ENCODE data around the gene SENP3.

Gene SENP3

DNA sequence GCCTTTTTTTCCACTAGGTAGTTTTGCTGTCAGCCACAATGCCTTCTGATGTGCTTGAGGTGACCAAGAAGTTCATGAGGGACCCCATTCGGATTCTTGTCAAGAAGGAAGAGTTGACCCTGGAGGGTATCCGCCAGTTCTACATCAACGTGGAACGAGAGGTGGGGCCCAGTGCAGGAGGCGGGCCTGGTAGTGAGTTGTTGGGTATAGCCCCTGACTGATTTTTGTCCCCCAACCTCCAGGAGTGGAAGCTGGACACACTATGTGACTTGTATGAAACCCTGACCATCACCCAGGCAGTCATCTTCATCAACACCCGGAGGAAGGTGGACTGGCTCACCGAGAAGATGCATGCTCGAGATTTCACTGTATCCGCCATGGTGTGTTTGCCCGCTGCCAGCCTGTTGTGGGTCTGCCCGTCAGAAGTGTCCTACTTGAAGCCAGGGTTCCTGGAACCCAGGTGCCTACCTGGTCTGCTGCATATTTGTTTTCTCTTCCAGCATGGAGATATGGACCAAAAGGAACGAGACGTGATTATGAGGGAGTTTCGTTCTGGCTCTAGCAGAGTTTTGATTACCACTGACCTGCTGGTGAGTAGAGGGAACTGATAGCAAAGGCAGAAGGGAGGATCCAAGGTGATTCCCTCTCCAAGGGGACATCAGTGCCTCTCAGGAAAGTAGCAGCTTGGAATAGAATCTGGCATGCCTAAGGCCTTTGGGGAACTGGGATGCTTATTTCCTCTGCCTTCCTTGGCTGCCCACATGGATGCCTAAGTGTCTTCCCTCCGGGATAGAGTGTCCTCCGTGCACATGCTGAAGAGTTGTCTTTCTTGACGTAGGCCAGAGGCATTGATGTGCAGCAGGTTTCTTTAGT lies 15.8 kb downstream of the SENP3 start:
- DNase-seq (ENCODE audit: low read depth) = no peak

DNA sequence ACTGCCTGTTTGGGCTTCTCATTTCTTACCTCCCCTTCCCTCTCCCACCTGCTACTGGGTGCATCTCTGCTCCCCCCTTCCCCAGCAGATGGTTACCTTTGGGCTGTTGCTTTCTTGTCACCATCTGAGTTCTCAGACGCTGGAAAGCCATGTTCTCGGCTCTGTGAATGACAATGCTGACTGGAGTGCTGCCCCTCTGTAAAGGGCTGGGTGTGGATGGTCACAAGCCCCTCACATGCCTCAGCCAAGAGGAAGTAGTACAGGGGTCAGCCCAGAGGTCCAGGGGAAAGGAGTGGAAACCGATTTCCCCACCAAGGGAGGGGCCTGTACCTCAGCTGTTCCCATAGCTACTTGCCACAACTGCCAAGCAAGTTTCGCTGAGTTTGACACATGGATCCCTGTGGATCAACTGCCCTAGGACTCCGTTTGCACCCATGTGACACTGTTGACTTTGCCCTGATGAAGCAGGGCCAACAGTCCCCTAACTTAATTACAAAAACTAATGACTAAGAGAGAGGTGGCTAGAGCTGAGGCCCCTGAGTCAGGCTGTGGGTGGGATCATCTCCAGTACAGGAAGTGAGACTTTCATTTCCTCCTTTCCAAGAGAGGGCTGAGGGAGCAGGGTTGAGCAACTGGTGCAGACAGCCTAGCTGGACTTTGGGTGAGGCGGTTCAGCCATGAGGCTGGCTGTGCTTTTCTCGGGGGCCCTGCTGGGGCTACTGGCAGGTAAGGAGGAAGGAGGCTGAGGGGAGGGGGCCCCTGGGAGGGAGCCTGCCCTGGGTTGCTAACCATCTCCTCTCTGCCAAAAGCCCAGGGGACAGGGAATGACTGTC lies 17.5 kb downstream of the SENP3 start, which contains the start of gene CD68:
CD68 (plus strand) TSS at position 638 of the 833 bp plus-strand sequence; CDS start at position 678, 40 bp downstream.
- DNase-seq (ENCODE audit: low read depth) = peak; percentile 92

DNA sequence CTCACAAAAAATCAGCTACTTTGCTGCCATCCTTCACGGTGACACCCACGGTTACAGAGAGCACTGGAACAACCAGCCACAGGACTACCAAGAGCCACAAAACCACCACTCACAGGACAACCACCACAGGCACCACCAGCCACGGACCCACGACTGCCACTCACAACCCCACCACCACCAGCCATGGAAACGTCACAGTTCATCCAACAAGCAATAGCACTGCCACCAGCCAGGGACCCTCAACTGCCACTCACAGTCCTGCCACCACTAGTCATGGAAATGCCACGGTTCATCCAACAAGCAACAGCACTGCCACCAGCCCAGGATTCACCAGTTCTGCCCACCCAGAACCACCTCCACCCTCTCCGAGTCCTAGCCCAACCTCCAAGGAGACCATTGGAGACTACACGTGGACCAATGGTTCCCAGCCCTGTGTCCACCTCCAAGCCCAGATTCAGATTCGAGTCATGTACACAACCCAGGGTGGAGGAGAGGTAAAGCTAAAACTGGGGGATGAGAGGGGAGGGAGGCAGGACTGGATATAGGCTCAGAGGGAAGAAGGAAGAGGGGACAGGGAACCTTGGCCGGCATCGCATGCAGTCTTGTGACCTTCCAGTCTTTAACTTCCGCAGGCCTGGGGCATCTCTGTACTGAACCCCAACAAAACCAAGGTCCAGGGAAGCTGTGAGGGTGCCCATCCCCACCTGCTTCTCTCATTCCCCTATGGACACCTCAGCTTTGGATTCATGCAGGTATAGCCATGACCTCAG lies 18.3 kb downstream of the SENP3 start:
- DNase-seq (ENCODE audit: low read depth) = no peak

DNA sequence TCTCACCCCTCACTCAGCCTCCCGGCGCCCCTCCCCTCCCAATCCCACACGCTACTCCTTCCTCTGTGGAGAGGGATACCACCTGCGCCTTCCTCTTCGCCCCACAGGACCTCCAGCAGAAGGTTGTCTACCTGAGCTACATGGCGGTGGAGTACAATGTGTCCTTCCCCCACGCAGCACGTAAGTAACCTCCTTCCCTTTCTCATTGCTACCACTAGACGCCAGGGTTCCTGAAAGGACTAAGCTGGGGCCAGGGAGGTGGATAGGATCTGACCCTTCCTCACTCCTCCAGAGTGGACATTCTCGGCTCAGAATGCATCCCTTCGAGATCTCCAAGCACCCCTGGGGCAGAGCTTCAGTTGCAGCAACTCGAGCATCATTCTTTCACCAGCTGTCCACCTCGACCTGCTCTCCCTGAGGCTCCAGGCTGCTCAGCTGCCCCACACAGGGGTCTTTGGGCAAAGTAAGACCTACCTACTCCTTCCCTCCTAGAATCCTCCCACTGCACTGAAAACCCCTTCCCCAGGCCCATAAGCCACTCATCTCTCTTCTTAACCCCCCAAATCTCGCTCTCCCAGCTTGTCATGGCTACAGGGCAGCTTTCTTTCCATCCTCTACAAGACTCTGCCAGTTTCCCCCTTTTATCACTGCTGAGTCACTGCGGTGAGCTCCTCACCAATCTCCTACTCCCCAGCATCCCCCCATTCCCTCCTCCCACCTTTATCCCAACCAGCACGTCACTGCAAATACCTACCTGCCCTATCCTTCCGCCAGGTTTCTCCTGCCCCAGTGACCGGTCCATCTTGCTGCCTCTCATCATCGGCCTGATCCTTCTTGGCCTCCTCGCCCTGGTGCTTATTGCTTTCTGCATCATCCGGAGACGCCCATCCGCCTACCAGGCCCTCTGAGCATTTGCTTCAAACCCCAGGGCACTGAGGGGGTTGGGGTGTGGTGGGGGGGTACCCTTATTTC lies 19.2 kb downstream of the SENP3 start:
- no peak for DNase-seq (ENCODE audit: low read depth)

DNA sequence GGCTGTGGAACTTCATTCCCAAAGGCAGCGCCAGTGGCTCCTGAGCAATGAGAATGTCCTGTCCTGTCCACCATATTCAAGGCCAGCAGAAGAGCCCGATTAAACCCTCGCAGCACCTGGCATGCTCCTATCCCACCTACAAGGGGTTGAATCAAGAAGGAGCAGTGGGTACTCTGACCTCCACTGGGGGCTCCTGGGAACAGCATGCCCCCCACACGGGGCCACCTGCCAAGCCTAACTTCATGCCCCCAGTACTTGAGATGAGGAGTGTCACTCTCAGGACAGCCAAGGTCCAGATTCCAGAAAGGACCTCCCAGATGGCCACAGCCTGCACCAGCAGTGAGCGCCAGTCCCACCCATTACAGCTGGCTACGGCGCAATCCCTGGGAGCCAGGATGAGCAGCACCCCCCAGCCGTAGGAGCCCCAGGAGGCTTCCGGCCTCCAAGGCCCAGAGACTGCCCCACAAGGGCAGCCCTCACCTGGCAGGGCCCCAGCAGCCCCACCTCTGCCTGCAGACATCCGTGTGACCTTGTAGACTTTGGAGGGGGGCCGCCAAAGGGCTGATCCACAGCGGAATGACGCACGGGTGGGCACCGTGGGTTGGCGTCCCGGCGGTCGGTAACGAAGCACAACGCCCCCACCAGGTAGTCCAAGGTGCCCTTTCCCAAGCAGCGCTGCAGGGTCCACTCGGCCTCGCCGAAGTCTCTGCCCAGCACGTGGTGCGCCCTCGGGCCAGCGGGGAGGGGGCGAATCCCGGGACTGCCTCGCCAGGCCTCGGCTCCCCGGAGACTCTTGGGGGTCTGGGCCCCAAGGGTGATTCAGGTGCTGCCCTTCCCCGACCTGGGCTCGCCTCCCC lies 20.9 kb downstream of the SENP3 start:
- no peak for DNase-seq (ENCODE audit: low read depth)

DNA sequence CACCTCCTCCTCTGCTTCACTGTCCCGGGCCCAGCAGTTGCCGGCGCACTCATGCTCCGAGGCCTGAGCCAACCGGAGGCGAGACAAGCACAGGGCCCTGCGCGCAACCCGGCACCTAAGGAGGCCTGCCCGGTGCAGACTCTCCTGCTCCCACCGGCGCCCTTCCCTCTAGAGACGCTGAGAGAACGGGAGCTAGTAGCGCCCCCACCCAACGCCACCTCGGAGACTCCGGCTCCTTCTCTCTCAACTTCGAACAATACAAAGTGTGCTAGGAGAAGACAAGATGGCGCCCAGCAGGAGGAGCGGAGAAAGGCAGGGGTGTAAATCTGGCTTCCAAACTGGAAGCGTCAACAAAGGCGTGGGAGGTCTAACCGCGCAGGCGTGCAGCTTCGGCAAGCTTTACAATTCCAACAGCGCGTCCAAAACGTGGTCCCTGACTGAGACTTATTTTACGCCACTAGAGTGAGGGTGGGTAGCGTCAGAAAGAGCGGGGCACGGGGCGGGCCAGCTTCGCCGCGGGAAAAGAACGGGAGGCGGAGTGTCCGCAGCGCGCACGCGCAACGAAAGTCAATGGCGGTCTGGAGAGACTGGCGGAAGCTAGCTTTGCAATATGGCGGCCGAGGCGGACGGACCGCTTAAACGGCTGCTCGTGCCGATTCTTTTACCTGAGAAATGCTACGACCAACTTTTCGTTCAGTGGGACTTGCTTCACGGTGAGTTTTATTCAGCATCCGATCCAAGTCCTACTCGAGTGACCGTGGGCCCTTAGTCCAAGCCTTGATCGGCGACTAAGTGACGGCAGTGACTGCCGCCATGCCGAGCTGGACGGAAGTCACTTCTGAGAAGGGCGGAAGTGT lies 21.8 kb downstream of the SENP3 start, which contains the start of gene MPDU1:
MPDU1 (plus strand) TSS at position 600 of the 857 bp plus-strand sequence; CDS start at position 611, 11 bp downstream.
- peak; percentile 96 for DNase-seq (ENCODE audit: low read depth)

DNA sequence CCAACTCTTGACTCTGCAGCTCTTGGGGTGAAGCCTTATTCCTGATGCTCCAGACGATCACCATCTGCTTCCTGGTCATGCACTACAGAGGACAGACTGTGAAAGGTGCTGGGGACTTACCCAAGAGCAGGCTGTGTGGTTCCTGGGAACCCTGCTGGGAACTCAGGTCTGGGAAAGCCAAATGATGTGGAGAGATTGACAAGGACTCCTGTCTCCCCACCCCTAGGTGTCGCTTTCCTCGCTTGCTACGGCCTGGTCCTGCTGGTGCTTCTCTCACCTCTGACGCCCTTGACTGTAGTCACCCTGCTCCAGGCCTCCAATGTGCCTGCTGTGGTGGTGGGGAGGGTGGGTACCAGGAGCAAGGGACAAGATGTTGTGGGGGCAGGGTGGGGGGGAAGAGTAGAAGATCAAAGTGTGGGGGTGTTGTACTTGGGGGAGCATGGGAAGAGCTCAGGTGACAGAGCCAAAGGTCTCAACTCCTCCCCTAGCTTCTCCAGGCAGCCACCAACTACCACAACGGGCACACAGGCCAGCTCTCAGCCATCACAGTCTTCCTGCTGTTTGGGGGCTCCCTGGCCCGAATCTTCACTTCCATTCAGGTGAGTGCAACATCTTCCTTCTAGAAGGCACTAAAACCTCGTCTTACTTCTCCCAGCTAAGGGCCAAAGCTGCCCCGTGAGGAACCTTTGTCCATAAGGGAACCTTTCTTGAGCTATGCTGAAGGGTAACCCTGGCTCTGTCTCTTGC lies 25.1 kb downstream of the SENP3 start:
- no peak for DNase-seq (ENCODE audit: low read depth)

DNA sequence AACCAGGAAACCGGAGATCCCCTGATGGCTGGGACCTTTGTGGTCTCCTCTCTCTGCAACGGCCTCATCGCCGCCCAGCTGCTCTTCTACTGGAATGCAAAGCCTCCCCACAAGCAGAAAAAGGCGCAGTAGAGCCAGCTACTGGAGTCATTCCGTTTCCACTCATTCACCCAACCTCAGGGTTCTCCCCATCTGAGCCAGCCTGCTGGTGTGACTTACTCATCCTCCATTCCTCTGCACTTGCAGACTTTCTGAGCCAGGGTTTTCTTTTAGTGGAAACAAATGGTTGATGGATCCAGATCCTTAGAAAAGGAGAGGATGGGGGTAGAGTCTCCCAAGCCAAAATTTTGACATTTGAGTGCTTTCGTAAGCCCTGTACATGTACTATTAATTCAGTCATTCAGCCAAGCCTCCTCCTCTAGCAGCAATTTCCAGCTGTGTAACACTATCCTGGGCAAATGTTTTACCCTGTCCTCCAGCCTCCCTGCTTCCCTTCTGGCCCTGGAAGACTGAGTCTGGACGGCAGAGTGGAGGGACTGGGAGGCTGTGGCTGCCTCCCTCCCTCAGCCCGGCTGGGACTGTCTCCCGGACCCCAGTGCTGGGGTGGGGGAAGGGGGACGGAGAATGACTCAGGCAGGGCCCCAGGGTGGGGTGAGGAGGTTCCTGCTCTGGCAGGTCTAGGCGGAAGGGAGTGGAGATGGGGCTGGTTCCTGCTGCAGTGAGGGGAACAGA lies 25.9 kb downstream of the SENP3 start:
- peak; percentile 97 for DNase-seq (ENCODE audit: low read depth)

DNA sequence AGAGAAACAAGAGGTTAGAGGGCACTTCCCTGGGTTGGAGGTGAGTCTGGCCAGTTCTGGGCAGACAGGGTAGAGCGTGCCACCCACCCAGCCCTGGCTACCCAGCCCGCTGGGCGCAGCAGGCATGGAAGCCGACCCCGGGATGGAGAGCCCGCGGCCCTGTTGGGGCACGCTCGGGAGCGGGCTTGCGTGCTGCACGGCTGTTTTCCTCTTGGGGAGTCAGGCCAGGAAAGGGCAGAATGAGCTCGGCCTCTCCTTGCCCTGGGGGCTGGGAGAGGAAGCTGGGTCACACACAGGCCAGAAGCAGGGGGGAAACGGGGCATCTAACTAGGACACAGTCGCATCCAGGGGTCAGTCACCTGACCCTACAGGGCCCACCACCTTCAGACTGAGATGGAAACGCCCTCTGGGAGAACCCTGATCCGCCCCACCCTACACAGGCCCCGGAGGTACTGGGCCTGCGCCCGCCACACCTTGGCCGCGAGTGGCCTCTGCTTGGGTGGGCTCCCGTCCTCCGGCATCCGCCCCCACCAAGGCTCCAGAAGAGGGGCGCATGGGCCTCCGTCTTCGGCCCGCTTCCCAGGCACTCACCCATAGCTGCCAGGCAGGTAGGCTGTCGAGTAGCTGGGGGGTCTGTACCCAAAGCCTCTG lies 27.0 kb downstream of the SENP3 start:
- DNase-seq (ENCODE audit: low read depth) = no peak

DNA sequence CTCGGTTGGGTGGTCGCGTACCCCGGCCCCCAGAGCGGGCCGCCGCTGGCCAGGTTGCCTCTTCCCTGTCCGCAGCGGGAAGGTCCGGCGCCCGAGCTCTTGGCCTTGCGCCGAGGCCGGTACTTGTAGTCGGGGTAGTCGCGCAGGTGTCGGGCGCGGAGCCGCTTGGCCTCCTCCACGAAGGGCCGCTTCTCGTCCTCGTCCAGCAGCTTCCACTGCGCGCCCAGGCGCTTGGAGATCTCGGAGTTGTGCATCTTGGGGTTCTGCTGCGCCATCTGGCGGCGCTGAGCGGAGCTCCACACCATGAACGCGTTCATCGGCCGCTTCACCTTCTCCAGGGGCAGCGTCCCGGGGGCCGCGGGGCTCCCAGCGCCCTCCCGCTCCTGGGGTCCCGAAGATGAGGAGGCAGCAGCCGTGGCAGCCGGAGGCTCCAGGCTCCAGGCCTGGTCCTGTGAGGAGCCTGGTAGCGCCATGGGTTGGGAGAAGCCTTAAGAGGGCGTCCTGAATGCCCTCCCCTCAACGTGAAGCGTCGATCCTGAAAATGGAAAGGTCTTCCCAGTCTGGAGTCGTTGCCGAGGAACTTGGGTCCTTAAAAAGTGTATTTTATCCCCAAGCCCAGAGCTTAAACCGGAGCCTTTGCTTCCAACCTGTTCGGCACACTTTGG lies 27.6 kb downstream of the SENP3 start:
- DNase-seq (ENCODE audit: low read depth) = peak; percentile 84

DNA sequence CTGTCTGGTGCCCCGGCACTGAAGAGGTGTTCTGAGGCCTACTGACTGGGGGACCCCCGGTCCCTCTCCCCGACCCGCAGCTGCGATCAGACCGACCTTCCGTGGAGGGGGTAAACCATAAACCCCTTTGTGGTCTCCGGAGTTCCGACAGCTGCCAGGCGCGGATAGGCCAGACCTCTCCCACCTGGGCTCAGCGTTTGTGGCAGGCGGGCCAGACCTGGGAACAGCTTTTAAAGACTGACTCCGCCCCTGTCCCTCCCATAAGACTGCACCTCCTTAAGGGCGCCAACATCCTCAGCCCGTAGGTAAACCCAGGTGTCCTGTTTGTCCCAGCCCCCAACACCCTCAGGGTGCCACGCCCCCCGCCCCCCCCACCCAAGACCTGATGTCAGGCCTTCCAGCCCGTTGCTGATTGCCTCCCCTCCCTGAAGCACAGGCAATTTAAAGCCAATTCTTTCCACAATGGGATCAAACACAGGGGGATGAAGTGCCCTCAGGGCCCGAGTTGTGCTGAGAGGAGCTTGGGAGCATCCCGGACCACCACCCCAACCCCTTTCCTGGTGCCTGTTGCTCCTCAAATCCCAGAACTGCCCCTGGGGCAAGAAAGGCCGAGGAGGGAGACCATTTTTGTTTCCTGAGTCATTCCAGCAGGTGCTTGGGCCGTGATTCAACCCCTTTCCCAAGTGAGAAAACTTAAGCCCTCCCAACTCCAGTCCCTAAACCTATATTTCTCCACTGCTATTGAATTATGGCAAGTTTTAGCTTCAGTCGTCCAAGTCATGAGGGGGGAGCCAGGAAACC lies 28.4 kb downstream of the SENP3 start, which contains the start of gene SOX15:
SOX15 (minus strand) TSS at position 204 of the 801 bp plus-strand sequence. CDS start 418 bp downstream, outside the sequence.
- DNase-seq (ENCODE audit: low read depth) = peak; percentile 51

DNA sequence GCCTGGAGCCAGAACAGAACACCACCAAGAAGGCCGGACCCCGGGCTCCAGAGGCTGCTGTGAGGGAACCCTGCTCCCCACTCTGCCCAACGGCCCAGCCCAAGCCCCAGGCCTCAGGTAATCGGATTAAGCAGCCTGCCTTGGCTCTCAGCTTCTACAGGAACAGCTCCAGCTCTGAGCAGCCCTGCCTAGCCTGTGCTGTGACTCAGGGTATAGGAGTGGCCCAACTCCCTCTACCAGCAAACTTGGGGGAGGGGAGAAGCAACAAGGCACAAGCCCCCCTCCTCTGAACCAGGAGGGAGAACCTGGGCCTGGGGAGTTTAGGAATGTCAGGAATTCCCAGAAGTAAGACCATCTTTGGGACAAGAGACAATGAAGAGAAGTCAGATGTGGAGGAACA lies 29.0 kb downstream of the SENP3 start:
- DNase-seq (ENCODE audit: low read depth) = peak; percentile 78

DNA sequence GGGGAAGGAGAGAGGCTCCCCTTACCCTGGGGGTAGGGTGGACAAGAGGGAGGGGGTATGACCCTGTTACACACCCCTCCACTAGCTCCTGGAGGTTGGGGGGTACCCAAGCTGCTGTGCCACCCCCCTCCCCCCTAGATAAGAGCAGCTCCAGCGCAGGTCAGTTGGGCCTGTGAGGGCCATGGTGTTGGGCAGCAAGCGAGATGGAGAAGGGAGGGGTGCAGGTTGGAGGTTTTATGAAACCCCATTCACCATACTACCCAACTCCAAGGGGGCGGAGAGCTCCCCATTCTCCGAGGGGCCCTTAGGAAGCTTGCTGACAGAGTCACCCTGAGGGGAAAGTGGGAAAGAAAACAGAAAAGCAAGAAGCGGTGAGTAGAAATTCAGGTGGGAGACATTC lies 29.9 kb downstream of the SENP3 start:
- no peak for DNase-seq (ENCODE audit: low read depth)

DNA sequence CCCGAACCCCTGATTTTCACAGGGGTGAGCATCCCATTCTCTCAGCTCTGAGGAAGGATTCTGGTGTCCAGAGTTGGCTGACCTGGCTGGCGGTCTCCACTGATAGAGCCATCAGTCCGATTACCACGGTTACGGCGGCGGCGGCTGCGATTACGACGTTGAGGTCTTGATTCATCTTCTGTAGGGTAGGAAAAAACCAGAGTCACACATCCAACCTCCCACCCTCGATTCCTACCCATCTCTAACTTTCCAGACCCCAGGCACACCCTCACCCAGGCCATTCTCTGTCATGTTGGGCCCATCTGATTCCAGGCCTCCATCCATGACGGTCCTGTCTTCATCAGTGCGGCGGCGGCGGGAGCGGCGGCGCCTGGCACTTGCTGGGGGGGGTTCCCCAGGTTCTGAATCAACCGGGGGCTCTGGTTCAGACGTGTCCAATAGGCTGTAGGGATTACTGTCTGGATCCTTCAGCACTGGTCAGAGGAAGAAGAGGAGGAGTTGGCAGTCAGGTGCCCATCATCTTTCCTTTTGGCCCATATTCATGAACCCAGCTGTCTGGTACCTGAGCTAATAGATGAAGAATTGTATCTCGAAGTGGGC lies 30.8 kb downstream of the SENP3 start:
- no peak for DNase-seq (ENCODE audit: low read depth)

DNA sequence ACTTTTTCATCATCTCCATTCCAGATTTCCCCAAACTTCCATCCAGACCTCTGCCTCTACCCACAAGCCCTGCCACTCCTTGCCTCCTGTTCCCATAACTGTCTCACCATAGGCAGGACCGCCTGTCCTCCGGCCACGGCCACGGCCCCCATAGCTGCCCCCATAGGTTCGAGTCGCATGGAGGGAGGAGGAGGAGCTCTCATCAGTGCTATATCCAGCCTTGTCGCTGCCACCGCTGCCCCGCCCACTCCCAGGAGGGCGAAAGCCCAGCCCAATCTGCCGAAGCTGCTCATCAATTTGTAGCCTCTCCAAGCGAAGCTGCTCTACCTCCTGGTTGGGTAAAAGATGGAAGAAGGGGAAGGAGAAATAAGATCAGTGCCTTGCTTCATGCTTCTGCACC lies 31.6 kb downstream of the SENP3 start:
- DNase-seq (ENCODE audit: low read depth) = no peak
